GM19328 (cell line): ENCODE data around the gene SETD1B.
"Not testable (repeated sequence)": the region's sequence is repeated elsewhere in the genome, so short reads cannot be mapped to it uniquely, and the experiment has no call there.

Source experiments
- ATAC-seq: cut with Tn5 transposase; IDR thresholded peaks from one replicate; pipeline ENCODE4 v1.9.1; 2021; ENCODE audit warnings: mild to moderate bottlenecking, moderate library complexity; ENCODE audit not compliant: unreplicated experiment

Gene SETD1B

GRCh38 chr12:121803861-121804416 is at the start of gene SETD1B:
Gene SETD1B, plus strand, starts transcription at chr12:121804009. Its CDS starts 729 bp downstream, at chr12:121804738.
- ATAC-seq: no peak

GRCh38 chr12:121754836-121755235 is 49.0 kb upstream of the SETD1B start:
- no peak for ATAC-seq

GRCh38 chr12:121755591-121755990 is 48.2 kb upstream of the SETD1B start:
- ATAC-seq: no peak

GRCh38 chr12:121758536-121758935 is 45.3 kb upstream of the SETD1B start:
- ATAC-seq: not testable (repeated sequence)

GRCh38 chr12:121762269-121762668 is 41.5 kb upstream of the SETD1B start:
- no peak for ATAC-seq

GRCh38 chr12:121764808-121765207 is 39.0 kb upstream of the SETD1B start:
- ATAC-seq: no peak

- no peak for ATAC-seq
These were observed 38.2 kb upstream of the SETD1B start for GRCh38 chr12:121765573-121765972.

GRCh38 chr12:121766290-121767039 is 37.3 kb upstream of the SETD1B start:
- no peak for ATAC-seq

GRCh38 chr12:121767525-121768016 is 36.2 kb upstream of the SETD1B start:
- no peak for ATAC-seq

- ATAC-seq: no peak
These were observed 34.4 kb upstream of the SETD1B start for GRCh38 chr12:121769297-121769830.

- no peak for ATAC-seq
These were observed 33.9 kb upstream of the SETD1B start for GRCh38 chr12:121769831-121770301.

GRCh38 chr12:121770388-121770787 is 33.4 kb upstream of the SETD1B start:
- ATAC-seq: no peak

GRCh38 chr12:121770813-121771625 is 32.8 kb upstream of the SETD1B start:
- no peak for ATAC-seq

GRCh38 chr12:121773011-121773777 is 30.6 kb upstream of the SETD1B start:
- peak; percentile 68 for ATAC-seq

GRCh38 chr12:121774968-121775474 is 28.8 kb upstream of the SETD1B start:
- no peak for ATAC-seq

- no peak for ATAC-seq
These were observed 28.3 kb upstream of the SETD1B start for GRCh38 chr12:121775501-121775900.

- ATAC-seq: no peak
These were observed 27.4 kb upstream of the SETD1B start for GRCh38 chr12:121776190-121777098.

GRCh38 chr12:121778567-121779421 is 25.0 kb upstream of the SETD1B start:
- ATAC-seq: no peak
